HG03095 (cell line): Measurements from ENCODE around the gene ARFGAP2.
"Not testable (repeated sequence)": the region's sequence is repeated elsewhere in the genome, so short reads cannot be mapped to it uniquely, and the experiment has no call there.

Experiments used
- ATAC-seq: cut with Tn5 transposase; IDR thresholded peaks from one replicate; pipeline ENCODE4 v1.9.1; 2021; ENCODE audit warnings: moderate library complexity; ENCODE audit not compliant: unreplicated experiment

ARFGAP2 gene

DNA sequence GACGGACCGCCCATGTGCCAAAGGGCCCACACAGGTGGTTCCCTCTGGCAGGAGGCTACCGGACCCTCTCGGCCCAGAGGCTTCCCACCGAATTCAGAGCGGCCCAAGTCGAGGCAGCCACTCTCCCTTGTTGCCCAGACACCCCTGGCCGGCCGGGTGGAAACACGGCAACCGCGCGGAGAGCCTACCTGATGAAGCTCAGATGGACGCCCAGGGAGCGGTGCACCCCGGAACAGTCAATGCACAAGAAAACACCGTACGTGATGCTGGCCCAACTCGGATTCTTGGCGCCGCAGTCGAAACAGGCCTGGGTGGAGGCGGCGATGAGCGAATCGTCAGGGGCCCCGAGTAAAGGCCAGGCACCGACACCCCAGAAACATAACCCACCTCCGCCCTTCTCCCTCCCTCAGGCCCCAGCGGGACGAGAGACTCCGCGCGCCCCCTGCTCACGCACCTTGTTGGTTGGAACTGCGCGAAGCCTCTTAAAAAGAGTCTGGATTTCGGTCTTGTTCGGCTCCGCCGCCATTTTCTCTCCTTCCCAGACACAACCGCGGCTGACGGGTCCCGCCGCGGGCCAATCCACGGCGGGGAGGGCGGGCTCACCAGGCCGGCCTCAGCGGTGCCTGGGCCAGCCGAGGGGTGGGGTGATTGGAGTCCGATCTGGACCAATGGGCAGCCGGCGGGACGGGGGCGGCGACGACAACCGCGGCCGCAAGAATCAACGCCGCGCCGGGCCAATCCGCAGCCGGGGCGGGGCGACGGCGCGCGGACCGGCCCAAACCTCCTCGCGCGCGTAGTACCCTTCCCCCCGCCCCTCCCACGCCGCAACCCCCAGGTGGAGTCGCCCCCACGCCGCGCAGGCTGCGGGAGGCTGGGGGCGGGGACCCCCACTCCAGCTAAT, at the start of gene ARFGAP2:
ARFGAP2 (minus strand) TSS at position 552 of the 901 bp plus-strand sequence; CDS start at position 526, 26 bp downstream.
- ATAC-seq, result peak; percentile 84

DNA sequence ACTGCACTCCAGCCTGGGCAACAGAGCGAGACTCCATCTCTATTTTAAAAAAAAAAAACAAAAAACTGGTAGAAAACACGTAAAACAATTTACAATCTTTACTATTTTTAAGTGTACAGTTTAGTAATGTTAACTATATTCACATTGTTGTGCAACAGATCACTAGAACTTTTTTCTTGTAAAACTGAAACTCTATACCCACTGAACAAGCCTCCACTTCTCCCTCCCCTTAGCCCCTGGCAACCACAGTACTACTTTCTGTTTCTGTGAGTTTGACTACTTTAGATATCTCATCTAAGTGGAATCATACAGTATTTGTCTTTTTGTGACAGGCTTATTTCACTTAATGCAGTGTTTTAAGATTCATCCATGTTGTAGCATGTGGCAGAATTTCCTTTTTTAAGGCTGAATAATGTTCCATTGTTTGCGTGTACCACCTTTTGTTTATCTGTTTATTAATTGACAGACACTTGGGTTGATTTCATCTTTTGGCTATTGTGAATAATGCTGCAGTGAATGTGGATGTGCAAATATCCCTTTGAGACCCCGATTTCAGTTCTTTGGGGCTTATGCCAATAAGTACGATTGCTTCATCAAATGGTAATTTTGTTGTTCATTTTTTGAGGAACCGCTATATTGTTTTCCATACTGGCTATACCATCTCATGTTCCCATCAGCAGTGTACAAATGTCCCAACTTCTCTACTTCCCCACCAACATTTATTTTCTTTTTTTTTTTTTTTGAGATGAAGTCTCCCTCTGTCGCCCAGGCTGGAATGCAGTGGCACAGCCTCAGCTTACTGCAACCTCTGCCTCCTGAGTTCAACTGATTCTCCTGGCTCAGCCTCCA, 49.1 kb upstream of the ARFGAP2 start:
- ATAC-seq, result peak; percentile 55

- no peak for ATAC-seq
These were observed 46.0 kb upstream of the ARFGAP2 start for GRCh38 chr11:47222696-47223095.

- ATAC-seq, result no peak
These were observed 43.7 kb upstream of the ARFGAP2 start for GRCh38 chr11:47220401-47220821.

DNA sequence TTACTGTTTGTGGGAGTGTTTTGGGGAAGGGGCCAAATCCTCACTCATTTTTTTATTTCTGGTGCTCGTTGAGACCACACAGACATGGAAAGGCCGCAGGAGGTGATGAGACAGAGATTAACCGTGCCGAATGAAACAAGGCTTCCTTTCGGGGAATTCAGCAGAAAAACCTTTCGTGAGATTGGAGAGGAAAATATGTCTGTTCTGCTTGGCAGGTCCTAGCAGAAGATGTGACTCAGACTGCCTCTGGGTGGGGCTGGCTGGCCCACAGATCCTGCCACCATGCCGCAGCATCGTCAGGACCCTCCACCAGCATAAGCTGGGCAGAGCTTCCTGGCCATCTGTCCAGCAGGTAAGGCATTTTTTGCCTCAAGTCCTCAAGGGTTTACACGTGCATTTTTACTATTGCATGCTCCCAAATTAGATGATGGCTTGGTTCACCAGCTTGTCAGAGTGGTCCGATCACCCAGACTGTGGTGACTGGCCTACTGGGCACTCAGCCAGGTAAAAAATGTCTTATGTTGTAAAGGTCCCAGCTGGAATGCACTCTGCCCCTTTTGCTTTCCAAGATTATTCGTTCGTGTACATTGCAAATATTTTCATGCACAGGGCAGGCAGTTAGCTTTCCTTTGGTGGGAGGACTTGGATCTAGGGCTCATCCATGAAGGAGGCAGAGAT, 39.6 kb upstream of the ARFGAP2 start:
- no peak for ATAC-seq

DNA sequence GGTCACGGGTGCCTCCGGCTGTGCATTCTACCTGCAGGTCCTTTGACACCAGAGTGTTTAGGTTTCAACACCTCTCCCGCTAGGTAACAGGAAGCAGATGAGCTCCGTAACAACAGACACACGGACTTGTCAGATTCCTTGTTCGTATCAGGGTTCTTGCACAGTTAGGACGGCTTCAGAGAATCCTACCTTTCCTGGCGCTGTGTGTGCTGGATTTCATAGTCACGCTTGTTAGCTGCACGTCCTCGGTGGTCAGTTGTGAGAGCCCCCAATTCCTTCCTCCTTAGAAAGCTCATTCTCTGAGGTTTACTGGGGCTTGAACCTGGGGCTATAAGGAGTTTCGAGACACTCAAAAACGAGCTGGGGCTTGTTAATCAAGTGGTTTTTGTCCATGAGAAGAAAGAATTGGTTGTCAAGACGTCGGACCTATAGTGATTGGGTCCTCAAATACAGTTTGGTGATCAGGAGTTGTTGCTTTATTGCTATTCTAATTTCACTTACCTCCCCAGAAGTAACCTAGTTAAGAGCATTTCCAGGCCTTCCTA, 38.8 kb upstream of the ARFGAP2 start:
- no peak for ATAC-seq

DNA sequence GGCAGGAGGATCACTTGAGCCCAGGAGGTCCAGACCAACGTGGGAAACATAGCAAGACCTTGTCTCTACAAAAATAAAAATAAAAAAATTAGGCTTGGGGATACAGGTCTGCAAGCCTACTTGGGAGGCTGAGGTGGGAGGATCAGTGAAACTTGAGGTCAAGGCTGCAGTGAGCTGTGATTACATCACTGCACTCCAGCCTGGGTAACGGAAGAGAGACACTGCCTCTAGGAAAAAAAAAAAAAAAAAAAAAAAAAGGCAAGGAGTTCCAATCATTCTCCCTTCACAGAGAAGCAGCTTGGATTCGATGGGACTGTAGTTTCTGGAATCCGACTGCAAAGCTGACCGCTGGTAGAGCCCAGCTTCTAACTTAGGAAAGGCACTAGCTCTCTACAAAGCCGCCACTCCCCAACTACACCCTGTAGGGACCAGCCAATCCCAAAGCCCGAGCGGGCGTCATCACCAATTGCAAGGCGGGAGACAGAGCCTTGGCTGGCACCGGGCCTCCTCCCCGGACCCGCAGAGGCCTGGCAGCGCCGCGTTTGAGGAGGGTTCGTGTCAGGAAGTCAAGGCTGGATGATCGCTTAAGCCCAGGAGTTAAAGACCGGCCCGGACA, 37.4 kb upstream of the ARFGAP2 start:
- peak; percentile 39 for ATAC-seq

DNA sequence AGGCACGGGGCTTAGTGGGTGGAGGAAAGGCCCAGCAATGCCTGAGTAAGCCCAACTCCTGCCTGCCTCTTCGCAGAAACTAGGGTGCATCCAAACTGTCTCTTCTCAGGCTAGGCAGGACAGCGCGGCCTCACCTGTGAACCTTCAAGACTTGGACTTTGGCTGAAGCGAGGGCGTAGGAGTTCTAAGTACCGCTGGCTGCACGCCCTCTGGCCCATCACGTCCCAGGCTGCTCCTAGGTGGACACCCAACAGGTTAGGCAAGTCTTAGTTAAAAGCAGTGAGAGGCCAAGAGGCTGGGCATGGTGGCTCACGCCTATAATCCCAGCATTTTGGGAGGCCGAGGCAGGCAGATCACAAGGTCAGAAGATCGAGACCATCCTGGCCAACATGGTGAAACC, 36.3 kb upstream of the ARFGAP2 start:
- ATAC-seq, result no peak

DNA sequence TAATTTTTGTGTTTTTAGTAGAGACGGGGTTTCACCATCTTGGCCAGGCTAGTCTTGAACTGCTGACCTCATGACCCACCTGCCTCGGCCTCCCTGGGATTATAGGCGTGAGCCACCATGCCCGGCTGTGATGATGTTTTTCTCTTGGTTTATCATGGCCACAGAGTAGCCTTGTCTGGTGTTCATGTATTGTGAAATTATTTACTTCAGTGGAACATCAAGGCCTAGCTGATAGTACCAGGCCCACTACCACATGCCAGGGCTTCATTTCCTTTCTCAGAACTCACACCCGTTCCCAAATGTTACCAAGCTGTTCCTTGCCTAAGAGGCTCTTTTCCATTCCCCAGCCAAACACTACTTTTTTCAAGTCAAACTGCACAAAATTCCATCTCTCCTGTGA, 31.9 kb upstream of the ARFGAP2 start:
- no peak for ATAC-seq

- not testable (repeated sequence) for ATAC-seq
These were observed 31.4 kb upstream of the ARFGAP2 start for GRCh38 chr11:47208008-47208552.

DNA sequence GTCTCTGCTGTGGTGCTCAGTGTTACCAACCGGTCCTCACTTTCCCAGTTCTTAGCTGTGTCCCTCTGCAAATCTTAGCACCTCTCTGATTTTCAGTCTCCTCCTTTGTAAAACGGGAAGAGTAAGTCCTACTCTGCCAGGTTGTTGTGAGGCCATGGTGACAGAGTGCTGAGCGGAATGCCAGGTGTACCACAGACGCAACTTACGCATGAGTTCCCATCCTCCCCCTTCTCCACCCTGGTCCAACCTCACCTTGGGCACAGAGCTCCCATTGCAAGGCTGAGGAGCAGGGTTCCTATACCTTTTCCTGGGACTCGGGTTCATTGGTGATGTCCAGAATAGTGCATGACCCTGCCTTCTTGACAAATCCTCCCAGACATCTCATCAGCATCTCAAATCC, 30.8 kb upstream of the ARFGAP2 start:
- no peak for ATAC-seq

DNA sequence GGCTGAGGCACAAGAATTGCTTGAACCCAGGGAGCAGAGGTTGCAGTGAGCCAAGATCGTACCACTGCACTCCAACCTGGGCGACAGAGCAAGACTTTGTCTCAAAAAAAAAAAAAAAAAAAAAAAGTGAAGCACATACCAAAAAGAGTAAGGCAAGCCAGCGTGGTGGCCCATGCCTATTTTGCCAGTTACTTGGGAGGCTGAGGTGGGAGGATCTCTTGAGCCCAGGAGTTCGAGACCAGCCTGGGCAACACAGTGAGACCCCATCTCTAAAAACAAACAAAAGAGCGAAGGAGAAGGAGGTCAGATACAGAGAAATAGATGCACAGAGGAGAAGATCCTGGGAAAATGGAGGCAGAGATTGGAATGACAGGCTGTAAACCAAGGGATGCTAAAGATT, 29.9 kb upstream of the ARFGAP2 start:
- not testable (repeated sequence) for ATAC-seq

GRCh38 chr11:47204637-47204989, 27.9 kb upstream of the ARFGAP2 start:
- no peak for ATAC-seq

DNA sequence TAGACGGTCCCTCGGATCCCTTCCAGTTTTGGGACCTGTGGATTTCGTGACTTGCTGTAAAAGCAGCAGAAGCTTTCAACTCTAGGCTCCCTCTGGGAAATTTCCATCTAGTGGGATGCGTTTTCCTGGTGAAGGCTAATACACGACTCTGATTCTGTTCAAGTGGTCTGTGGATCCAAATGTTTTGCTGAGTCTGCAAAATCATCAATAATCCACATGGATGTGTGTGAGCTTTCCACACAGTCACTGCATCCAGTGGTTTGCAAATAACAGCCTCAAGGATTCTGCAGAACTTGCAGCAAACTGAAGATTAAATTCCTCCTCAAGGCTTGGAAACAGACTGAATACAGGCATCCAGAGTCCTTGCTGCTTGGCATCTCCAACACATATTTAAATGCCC, 25.9 kb upstream of the ARFGAP2 start:
- no peak for ATAC-seq

GRCh38 chr11:47201015-47201414, 24.3 kb upstream of the ARFGAP2 start:
- ATAC-seq, result no peak

- ATAC-seq, result not testable (repeated sequence)
These were observed 21.5 kb upstream of the ARFGAP2 start for GRCh38 chr11:47198161-47198560.

DNA sequence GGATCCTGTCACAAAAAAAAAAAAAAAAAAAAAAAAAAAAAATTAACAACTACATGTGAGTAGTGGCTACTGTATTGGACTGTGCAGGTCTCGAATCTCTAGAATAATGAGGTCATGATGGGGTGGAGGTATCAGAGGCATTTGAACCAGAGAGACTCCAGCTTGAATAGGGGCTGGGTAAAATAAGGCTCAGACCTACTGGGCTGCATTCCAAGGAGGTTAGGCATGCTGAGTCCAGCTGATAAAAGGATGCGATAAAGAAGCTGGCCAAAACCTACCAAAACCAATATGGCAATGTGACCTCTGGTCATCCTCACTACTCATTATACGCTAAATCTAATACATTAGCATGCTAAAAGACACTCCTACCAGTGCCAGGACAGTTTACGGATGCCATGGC, 15.4 kb upstream of the ARFGAP2 start:
- ATAC-seq, result no peak

DNA sequence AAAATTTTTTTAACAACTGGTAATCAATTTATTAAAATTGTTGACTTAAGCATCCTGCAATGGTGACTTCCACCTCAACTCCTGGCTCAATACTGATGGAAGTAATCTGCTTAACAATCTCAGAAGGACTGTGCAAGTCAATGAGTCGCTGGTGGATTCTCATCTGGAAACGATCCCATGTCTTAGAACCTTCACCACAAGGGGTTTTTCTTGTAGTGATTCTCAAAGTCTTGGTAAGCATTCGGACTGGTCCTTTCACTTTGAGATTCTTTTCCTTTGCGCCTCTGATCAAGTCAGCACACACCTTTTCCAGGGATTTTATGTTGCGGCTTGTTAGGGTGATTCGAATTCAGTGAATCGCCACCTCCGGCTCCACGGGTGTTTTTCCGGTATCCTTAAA, 14.5 kb upstream of the ARFGAP2 start:
- ATAC-seq, result not testable (repeated sequence)

DNA sequence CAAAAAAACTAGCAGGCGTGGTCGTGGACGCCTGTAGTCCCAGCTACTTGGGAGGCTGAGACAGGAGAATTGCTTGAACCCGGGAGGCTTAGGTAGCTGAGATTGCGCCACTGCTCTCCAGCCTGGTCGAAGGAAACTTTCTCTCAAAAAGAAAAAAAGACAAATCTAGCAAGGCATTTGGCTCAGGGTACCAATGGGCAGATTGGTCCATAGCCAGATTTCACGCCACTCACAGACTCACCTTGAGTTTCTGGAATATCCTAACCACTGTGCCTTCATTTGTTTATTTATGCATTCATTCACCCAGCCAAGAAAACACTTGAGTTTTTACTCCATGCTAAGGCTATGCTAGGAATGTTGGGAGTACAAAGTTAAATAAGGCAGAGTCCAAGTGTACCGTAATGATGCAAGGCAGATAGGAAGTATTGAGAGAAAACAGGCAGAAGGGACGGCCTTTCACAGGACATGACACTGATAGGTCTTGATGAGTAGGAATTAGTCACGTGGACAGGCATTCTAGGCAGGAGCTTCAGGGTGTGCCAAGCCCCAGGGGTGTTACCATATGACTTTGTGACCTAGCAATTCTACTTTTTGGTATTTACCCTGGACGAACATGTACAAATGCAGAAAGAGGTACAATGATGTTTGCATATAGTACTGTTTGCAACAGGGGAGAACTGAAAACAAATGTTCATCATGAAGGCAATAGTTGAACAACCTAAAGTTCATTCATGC, 12.6 kb upstream of the ARFGAP2 start:
- ATAC-seq, result no peak

DNA sequence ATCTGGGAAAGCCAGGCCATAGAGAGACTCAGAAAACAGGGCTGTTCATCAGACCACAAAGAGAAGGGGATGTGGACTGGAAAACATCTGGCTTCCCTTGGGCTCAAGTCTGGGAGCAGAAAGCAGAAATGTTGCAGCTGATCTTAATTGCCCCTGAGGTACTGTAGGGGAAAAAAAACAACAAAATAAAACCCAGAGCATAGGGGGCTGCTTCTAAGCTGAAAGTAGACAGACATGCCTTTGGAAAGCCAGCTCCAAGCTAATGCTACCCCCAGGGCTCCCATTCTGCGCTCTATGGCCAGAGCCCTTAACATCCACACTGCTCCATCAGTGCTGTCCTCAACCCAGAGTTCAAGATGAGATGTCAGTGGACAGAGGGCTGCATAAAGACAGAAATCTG, 11.6 kb upstream of the ARFGAP2 start:
- ATAC-seq, result no peak
